ENCODE data around the gene ADGRG7.

The ADGRG7 gene

DNA sequence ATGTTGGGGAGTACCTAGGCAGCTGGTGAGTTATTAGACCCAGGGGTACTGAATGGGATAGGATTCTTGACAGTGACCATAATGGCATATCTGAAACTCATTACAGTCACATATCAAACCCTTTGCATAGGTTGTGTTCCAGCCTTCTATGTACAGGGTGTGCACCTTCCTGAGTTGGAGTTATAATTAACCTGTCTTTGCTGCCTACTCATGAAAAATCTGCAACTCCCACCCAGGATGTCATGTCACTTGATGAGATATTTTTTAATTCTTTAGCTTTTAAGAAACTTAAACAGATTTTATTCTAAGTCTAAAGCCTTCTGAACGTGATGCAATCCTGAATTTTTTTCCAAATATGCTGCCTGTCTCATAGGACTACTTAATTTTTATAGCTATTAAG lies 21.1 kb upstream of the ADGRG7 start:
- H3K23ac ChIP-seq (ENCODE audit: low read length): no peak overlapping the region
- no peak overlapping the region for H3K14ac ChIP-seq (ENCODE audit: low read length)
- no peaks in the 10 kb centered on the region for H3K4me1 ChIP-seq (ENCODE audit: control insufficient read depth in 1 of 2, insufficient read depth in 2 of 2, low read length in 2 of 2)
- no peaks in the 10 kb centered on the region for H3K79me1 ChIP-seq (ENCODE audit: low read length)
- peaks cover 0 to 1% of the 10 kb centered on the region in 2 experiments for H3K36me3 ChIP-seq (ENCODE audit: control insufficient read depth in 1 of 2, insufficient read depth in 2 of 2, low read length in 2 of 2)
- peaks cover 4% of the 10 kb centered on the region for H3K9me3 ChIP-seq (ENCODE audit: insufficient read depth, low read depth, low read length)
- no peak overlapping the region for H4K8ac ChIP-seq (ENCODE audit: low read depth, low read length)
- no peak overlapping the region for H3K4me2 ChIP-seq (ENCODE audit: low read length)
- no peak overlapping the region for H4K12ac ChIP-seq (ENCODE audit: low read depth, low read length)
- no peak overlapping the region for H3K9ac ChIP-seq (ENCODE audit: low read length)
- WGBS (ENCODE audit: extremely low coverage, insufficient coverage, insufficient read length): no CpG with 5 or more reads among the region's 1 CpG
- H2AK5ac ChIP-seq (ENCODE audit: low read length): no peak overlapping the region
- H3K4me3 ChIP-seq (ENCODE audit: low read depth, low read length): no peak overlapping the region
- no peak for DNase-seq
- no peak overlapping the region for H4K91ac ChIP-seq (ENCODE audit: low read depth, low read length)
- no peaks in the 10 kb centered on the region for H3K27me3 ChIP-seq (ENCODE audit: insufficient read depth, low read length)
- no peak overlapping the region for H3K4ac ChIP-seq (ENCODE audit: low read depth, low read length)
- H2BK12ac ChIP-seq (ENCODE audit: low read length): no peak overlapping the region
- no peak overlapping the region for H3K18ac ChIP-seq (ENCODE audit: low read length)
- no peak overlapping the region for H2BK120ac ChIP-seq (ENCODE audit: insufficient read depth, low read length, poor library complexity)
- H2AFZ ChIP-seq (ENCODE audit: insufficient read depth, low read length, poor library complexity): no peak overlapping the region
- H3K79me2 ChIP-seq (ENCODE audit: control insufficient read depth, insufficient read depth, low read length, poor library complexity): no peaks in the 10 kb centered on the region
- H3K27ac ChIP-seq (ENCODE audit: low read depth, low read length): no peak overlapping the region
- no peak overlapping the region for H2BK5ac ChIP-seq (ENCODE audit: low read depth, low read length, poor library complexity)

DNA sequence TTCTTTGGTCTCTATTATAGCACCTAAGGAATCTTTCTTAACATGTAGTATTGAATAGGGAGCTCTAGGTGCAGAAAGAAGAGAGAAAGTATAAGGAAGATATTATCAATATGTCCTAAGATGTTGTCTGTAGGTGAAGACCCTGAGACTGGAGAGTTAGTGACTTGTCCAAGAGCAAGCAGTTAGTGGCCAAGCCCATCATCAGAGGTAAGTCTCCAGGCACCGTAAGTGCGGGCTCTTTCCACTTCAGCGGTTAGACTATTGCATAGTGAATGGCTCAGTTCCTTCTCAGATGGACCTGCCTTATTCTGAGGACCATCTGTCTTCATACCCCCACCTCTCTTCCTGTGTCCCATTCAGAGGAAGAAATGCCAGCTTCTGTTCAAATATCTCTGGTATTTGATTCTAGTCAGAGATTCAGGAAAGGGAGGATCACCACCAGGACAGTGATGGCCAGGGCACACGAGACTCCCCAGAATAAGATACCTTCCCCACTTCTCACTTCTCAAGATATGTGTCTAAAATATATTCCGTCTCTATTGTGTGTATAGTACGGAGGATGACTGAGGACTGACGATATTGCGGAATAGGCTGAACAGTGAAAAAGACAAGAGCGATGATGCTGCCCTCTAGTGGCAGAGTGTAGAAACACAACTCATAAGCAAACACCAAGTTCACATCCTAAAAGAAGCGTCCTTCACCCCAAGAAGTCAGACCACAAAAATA lies 19.1 kb upstream of the ADGRG7 start:
- H3K4me2 ChIP-seq (ENCODE audit: low read length): peak overlapping the region; percentile 45
- H4K8ac ChIP-seq (ENCODE audit: low read depth, low read length): no peak overlapping the region
- no peak overlapping the region for H2BK120ac ChIP-seq (ENCODE audit: insufficient read depth, low read length, poor library complexity)
- no peak overlapping the region for H2AK5ac ChIP-seq (ENCODE audit: low read length)
- DNase-seq: peak; percentile 36 to 89
- H3K14ac ChIP-seq (ENCODE audit: low read length): no peak overlapping the region
- no peak overlapping the region for H3K18ac ChIP-seq (ENCODE audit: low read length)
- no peak overlapping the region for H2BK5ac ChIP-seq (ENCODE audit: low read depth, low read length, poor library complexity)
- H4K12ac ChIP-seq (ENCODE audit: low read depth, low read length): no peak overlapping the region
- no peak overlapping the region for H3K27ac ChIP-seq (ENCODE audit: low read depth, low read length)
- H3K9me3 ChIP-seq (ENCODE audit: insufficient read depth, low read depth, low read length): peaks cover 4% of the 10 kb centered on the region
- H3K4me3 ChIP-seq (ENCODE audit: low read depth, low read length): no peak overlapping the region
- H3K79me2 ChIP-seq (ENCODE audit: control insufficient read depth, insufficient read depth, low read length, poor library complexity): no peaks in the 10 kb centered on the region
- no peak overlapping the region for H2AFZ ChIP-seq (ENCODE audit: insufficient read depth, low read length, poor library complexity)
- H3K79me1 ChIP-seq (ENCODE audit: low read length): no peaks in the 10 kb centered on the region
- H3K27me3 ChIP-seq (ENCODE audit: insufficient read depth, low read length): no peaks in the 10 kb centered on the region
- no CpG with 5 or more reads among the region's 10 CpGs for WGBS (ENCODE audit: extremely low coverage, insufficient coverage, insufficient read length)
- H2BK12ac ChIP-seq (ENCODE audit: low read length): no peak overlapping the region
- H3K23ac ChIP-seq (ENCODE audit: low read length): no peak overlapping the region
- H4K91ac ChIP-seq (ENCODE audit: low read depth, low read length): no peak overlapping the region
- H3K9ac ChIP-seq (ENCODE audit: low read length): no peak overlapping the region
- H3K4me1 ChIP-seq (ENCODE audit: control insufficient read depth in 1 of 2, insufficient read depth in 2 of 2, low read length in 2 of 2): no peaks in the 10 kb centered on the region
- H3K4ac ChIP-seq (ENCODE audit: low read depth, low read length): no peak overlapping the region
- H3K36me3 ChIP-seq (ENCODE audit: control insufficient read depth in 1 of 2, insufficient read depth in 2 of 2, low read length in 2 of 2): peaks cover 0 to 1% of the 10 kb centered on the region in 2 experiments

GRCh38 chr3:100590840-100591147 lies 18.6 kb upstream of the ADGRG7 start:
- H3K79me1 ChIP-seq (ENCODE audit: low read length): no peaks in the 10 kb centered on the region
- no peaks in the 10 kb centered on the region for H3K4me1 ChIP-seq (ENCODE audit: control insufficient read depth in 1 of 2, insufficient read depth in 2 of 2, low read length in 2 of 2)
- H2BK12ac ChIP-seq (ENCODE audit: low read length): no peak overlapping the region
- H3K9ac ChIP-seq (ENCODE audit: low read length): no peak overlapping the region
- no peak overlapping the region for H3K18ac ChIP-seq (ENCODE audit: low read length)
- no peak overlapping the region for H2AK5ac ChIP-seq (ENCODE audit: low read length)
- H3K14ac ChIP-seq (ENCODE audit: low read length): no peak overlapping the region
- no peak overlapping the region for H2BK120ac ChIP-seq (ENCODE audit: insufficient read depth, low read length, poor library complexity)
- peaks cover 4% of the 10 kb centered on the region for H3K9me3 ChIP-seq (ENCODE audit: insufficient read depth, low read depth, low read length)
- no peak overlapping the region for H4K91ac ChIP-seq (ENCODE audit: low read depth, low read length)
- H3K27me3 ChIP-seq (ENCODE audit: insufficient read depth, low read length): no peaks in the 10 kb centered on the region
- no peak overlapping the region for H3K23ac ChIP-seq (ENCODE audit: low read length)
- no peak overlapping the region for H3K27ac ChIP-seq (ENCODE audit: low read depth, low read length)
- no CpG with 5 or more reads among the region's 1 CpG for WGBS (ENCODE audit: extremely low coverage, insufficient coverage, insufficient read length)
- no peaks in the 10 kb centered on the region for H3K79me2 ChIP-seq (ENCODE audit: control insufficient read depth, insufficient read depth, low read length, poor library complexity)
- no peak overlapping the region for H3K4me2 ChIP-seq (ENCODE audit: low read length)
- no peak overlapping the region for H4K8ac ChIP-seq (ENCODE audit: low read depth, low read length)
- H3K36me3 ChIP-seq (ENCODE audit: control insufficient read depth in 1 of 2, insufficient read depth in 2 of 2, low read length in 2 of 2): peaks cover 0 to 1% of the 10 kb centered on the region in 2 experiments
- H2BK5ac ChIP-seq (ENCODE audit: low read depth, low read length, poor library complexity): no peak overlapping the region
- H3K4ac ChIP-seq (ENCODE audit: low read depth, low read length): no peak overlapping the region
- H4K12ac ChIP-seq (ENCODE audit: low read depth, low read length): no peak overlapping the region
- DNase-seq: no peak
- no peak overlapping the region for H3K4me3 ChIP-seq (ENCODE audit: low read depth, low read length)
- H2AFZ ChIP-seq (ENCODE audit: insufficient read depth, low read length, poor library complexity): no peak overlapping the region

DNA sequence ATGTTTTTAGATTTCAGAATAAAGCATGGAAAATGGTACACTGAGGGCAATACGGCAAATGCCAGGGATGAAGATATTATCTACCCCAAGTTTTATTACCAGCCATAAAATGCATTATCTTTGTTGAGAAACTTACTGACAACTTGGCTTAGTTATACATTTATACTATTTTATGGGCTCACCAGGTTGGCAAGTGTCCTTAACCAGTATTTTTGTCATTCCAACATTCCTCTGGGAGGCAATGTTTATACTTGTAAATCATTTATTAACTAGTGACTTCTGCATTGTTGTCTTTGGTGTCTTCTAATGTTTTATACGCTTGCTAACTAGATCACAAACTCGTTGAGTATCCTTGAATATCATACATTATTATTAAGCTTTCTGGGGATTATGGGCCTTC lies 18.0 kb upstream of the ADGRG7 start:
- no peak overlapping the region for H2AFZ ChIP-seq (ENCODE audit: insufficient read depth, low read length, poor library complexity)
- H4K91ac ChIP-seq (ENCODE audit: low read depth, low read length): no peak overlapping the region
- no peak overlapping the region for H4K12ac ChIP-seq (ENCODE audit: low read depth, low read length)
- no peak overlapping the region for H3K14ac ChIP-seq (ENCODE audit: low read length)
- no peak overlapping the region for H3K23ac ChIP-seq (ENCODE audit: low read length)
- no peak overlapping the region for H2BK5ac ChIP-seq (ENCODE audit: low read depth, low read length, poor library complexity)
- no peak overlapping the region for H3K18ac ChIP-seq (ENCODE audit: low read length)
- no peak overlapping the region for H3K4me3 ChIP-seq (ENCODE audit: low read depth, low read length)
- H3K9me3 ChIP-seq (ENCODE audit: insufficient read depth, low read depth, low read length): peaks cover 4% of the 10 kb centered on the region
- H3K36me3 ChIP-seq (ENCODE audit: control insufficient read depth in 1 of 2, insufficient read depth in 2 of 2, low read length in 2 of 2): peaks cover 0 to 1% of the 10 kb centered on the region in 2 experiments
- H2BK120ac ChIP-seq (ENCODE audit: insufficient read depth, low read length, poor library complexity): no peak overlapping the region
- H3K4ac ChIP-seq (ENCODE audit: low read depth, low read length): no peak overlapping the region
- no peak overlapping the region for H3K4me2 ChIP-seq (ENCODE audit: low read length)
- no peak for DNase-seq
- WGBS (ENCODE audit: extremely low coverage, insufficient coverage, insufficient read length): no CpG with 5 or more reads among the region's 3 CpGs
- no peaks in the 10 kb centered on the region for H3K27me3 ChIP-seq (ENCODE audit: insufficient read depth, low read length)
- no peaks in the 10 kb centered on the region for H3K79me1 ChIP-seq (ENCODE audit: low read length)
- H2BK12ac ChIP-seq (ENCODE audit: low read length): no peak overlapping the region
- H3K9ac ChIP-seq (ENCODE audit: low read length): no peak overlapping the region
- H2AK5ac ChIP-seq (ENCODE audit: low read length): no peak overlapping the region
- no peak overlapping the region for H3K27ac ChIP-seq (ENCODE audit: low read depth, low read length)
- H3K4me1 ChIP-seq (ENCODE audit: control insufficient read depth in 1 of 2, insufficient read depth in 2 of 2, low read length in 2 of 2): no peaks in the 10 kb centered on the region
- H3K79me2 ChIP-seq (ENCODE audit: control insufficient read depth, insufficient read depth, low read length, poor library complexity): no peaks in the 10 kb centered on the region
- H4K8ac ChIP-seq (ENCODE audit: low read depth, low read length): no peak overlapping the region
